ENCODE measurements around the gene CCR7. TPM values are rescaled to one million over a fixed set of nuclear protein-coding genes. Genes with fewer than 3 reads are reported as not detected.

CCR7 gene, protein sequence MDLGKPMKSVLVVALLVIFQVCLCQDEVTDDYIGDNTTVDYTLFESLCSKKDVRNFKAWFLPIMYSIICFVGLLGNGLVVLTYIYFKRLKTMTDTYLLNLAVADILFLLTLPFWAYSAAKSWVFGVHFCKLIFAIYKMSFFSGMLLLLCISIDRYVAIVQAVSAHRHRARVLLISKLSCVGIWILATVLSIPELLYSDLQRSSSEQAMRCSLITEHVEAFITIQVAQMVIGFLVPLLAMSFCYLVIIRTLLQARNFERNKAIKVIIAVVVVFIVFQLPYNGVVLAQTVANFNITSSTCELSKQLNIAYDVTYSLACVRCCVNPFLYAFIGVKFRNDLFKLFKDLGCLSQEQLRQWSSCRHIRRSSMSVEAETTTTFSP
- total RNA-seq (ENCODE audit: unreplicated experiment), result 0.51 TPM
- long read RNA-seq, result 0 reads

DNA sequence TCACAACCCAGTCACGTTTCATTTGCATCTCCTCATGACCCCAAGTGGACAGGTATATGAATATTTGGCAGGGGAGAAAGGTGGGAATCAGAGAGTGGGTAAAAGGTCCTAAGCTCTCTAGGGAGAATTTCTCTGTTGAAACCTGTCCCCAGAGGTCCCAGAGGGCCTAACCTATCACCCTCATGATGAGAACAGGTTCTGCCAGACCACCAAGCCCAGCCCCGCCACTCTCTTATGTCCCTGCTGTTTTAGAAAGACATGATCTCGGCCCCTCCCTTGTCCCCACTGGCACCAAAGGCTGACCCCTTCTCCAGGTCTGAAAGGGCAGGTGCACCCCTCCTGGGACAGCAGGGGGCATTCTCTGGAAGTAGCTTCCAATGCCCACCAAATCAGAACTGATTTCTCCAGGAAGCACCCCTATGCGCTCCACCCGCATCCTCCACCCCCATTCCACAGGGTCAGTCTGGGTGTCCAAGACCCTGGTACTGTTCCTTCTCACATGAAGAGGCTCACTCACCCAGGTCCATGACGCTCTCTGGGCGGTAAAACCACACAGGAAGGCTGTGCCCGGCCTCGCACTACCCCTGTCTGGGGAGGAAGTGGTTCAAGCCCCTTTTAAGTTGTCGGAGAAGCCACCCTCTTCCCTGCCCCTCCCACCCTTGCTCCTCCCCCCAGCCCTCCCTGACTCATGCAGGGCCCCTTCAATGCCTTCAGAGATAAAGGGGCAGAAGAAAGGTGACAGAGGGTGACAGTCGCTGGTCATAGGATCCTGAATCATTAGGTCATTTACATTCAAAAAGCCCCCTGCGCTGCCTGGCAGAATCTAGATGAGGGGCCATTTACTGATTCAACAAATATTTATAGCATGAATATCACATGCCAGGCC, at the start of gene CCR7:
TSS of gene CCR7 (minus strand) at position 590 of the 886 bp plus-strand sequence. CDS start at position 527, 63 bp downstream.
- Mint-ChIP-seq H3K27me3 (ENCODE audit: unreplicated experiment) (peaks cover 2% of the 10 kb centered on the region), H3K36me3 (ENCODE audit: low read depth, unreplicated experiment) (peaks cover 8% of the 10 kb centered on the region), H3K9me3 (ENCODE audit: unreplicated experiment) (no peaks in the 10 kb centered on the region), H3K4me3 (ENCODE audit: unreplicated experiment) (no peak within 1 kb of the TSS), H3K4me1 (ENCODE audit: unreplicated experiment) (peaks cover 18% of the 10 kb centered on the region), H3K27ac (ENCODE audit: unreplicated experiment) (no peak within 1 kb of the TSS)
- TF ChIP-seq, protein P1, sequence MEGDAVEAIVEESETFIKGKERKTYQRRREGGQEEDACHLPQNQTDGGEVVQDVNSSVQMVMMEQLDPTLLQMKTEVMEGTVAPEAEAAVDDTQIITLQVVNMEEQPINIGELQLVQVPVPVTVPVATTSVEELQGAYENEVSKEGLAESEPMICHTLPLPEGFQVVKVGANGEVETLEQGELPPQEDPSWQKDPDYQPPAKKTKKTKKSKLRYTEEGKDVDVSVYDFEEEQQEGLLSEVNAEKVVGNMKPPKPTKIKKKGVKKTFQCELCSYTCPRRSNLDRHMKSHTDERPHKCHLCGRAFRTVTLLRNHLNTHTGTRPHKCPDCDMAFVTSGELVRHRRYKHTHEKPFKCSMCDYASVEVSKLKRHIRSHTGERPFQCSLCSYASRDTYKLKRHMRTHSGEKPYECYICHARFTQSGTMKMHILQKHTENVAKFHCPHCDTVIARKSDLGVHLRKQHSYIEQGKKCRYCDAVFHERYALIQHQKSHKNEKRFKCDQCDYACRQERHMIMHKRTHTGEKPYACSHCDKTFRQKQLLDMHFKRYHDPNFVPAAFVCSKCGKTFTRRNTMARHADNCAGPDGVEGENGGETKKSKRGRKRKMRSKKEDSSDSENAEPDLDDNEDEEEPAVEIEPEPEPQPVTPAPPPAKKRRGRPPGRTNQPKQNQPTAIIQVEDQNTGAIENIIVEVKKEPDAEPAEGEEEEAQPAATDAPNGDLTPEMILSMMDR (IDR thresholded peaks at IDR 0.05; ENCODE audit: unreplicated experiment), result no peak
- no peak for DNase-seq (ENCODE audit: low spot score)

DNA sequence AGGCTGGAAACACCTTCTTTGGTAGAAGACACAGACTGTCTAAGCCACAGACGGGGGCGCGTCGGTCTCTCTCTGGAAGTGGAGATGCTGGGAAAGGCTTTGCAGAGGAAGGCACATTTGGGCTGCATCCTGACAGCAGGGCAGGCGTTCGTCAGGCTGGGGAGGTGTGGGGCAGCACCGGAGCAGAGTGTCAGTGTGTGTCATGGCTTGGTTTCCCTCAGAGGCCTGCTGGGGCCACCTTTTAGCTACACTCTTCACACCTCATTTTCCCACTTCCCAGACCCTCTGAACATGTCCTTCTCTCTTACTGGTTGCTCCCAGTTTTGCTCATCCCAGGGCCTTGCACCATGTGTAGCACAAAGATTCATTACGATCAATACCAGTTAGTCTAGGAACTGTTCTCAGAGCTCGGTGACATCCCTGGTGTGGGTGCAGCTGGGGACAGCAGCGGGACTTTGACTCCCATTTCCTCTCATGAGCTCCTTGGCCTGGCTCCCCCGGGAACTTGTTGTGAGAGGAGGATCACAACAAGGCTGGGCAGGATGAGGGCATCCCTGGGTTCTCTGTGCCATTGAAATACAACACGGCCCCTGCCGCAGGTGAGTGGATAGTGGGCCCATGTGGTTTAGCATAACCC, 49.3 kb upstream of the CCR7 start:
- no peak overlapping the region for H3K4me3 Mint-ChIP-seq (ENCODE audit: unreplicated experiment)
- TF ChIP-seq, protein P1 (IDR thresholded peaks at IDR 0.05; ENCODE audit: unreplicated experiment), result no peak
- H3K9me3 Mint-ChIP-seq (ENCODE audit: unreplicated experiment), result no peaks in the 10 kb centered on the region
- peaks cover 5% of the 10 kb centered on the region for H3K27me3 Mint-ChIP-seq (ENCODE audit: unreplicated experiment)
- no peaks in the 10 kb centered on the region for H3K36me3 Mint-ChIP-seq (ENCODE audit: low read depth, unreplicated experiment)
- no peak for DNase-seq (ENCODE audit: low spot score)
- peaks cover 10% of the 10 kb centered on the region for H3K4me1 Mint-ChIP-seq (ENCODE audit: unreplicated experiment)
- H3K27ac Mint-ChIP-seq (ENCODE audit: unreplicated experiment), result no peak overlapping the region

DNA sequence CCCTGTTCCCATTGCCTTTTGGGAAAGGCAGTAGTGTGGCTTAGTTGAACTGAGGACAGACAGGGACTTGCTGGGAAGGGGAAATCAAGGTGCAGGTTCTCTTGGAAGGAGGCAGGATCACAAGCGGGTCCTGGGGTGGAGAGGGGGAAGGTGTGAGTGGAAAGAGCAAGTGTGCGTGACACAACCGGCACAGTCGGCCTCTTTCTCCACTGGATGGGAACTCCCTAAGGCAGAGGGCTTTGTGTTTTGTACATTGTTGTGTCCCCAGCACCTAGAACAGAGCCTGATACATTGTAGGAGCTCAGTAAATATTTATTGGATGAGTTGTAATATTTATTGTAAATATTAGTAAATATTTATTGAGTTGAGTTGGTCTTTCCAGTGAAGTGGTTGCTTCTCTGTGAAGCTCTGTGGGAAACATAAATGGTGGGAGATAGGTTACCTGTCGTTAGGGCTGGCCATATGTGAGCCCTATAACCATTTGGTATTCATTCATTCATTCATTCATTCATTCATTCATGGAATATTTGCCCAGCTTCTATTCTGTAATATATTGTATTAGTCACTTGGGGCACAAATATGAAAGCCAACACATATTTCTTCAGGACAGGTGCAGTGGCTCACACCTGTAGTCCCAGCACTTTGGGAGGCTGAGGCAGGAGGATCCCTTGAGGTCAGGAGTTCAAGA, 48.3 kb upstream of the CCR7 start:
- H3K27me3 Mint-ChIP-seq (ENCODE audit: unreplicated experiment), result peaks cover 3% of the 10 kb centered on the region
- TF ChIP-seq, protein P1 (IDR thresholded peaks at IDR 0.05; ENCODE audit: unreplicated experiment), result no peak

DNA sequence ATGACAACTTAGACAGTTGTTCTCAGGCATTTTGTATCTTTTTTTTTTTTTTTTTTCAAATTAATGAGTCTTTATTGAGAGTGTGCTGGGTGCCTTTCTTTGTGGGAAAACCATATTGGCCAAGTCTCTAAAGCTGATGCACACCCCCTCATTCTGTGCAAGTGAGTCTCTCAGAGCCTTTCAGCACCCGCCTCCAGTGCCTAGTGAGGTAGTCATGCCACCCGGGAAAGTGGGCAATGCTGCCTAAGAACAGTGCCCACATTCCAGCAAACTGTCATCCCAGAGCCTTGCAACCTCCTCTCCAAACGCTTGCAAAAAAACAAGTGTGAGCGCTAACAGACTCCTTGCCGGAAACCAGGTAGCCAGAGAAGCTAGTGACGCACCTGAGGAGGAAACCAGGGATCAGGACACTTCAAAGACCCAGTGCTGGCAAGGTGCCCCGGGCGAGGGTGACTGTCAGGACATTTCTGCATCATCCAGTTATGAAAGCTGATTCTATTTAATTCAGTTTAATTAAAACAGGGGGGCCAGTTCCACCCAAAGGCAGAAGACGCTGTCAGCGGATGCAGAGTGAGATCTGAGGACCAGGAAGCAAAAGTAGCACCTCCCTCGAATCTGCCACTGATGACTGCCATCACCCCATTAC, 47.5 kb upstream of the CCR7 start:
- Mint-ChIP-seq H3K9me3 (ENCODE audit: unreplicated experiment) (no peaks in the 10 kb centered on the region), H3K4me1 (ENCODE audit: unreplicated experiment) (peaks cover 10% of the 10 kb centered on the region), H3K27me3 (ENCODE audit: unreplicated experiment) (peaks cover 3% of the 10 kb centered on the region), H3K36me3 (ENCODE audit: low read depth, unreplicated experiment) (no peaks in the 10 kb centered on the region), H3K27ac (ENCODE audit: unreplicated experiment) (no peak overlapping the region), H3K4me3 (ENCODE audit: unreplicated experiment) (no peak overlapping the region)
- TF ChIP-seq, protein P1 (IDR thresholded peaks at IDR 0.05; ENCODE audit: unreplicated experiment), result no peak
- no peak for DNase-seq (ENCODE audit: low spot score)

More for the DNA sequence above, 48.3 kb upstream of the CCR7 start:
- H3K27ac Mint-ChIP-seq (ENCODE audit: unreplicated experiment), result no peak overlapping the region
- H3K36me3 Mint-ChIP-seq (ENCODE audit: low read depth, unreplicated experiment), result no peaks in the 10 kb centered on the region
- H3K9me3 Mint-ChIP-seq (ENCODE audit: unreplicated experiment), result no peaks in the 10 kb centered on the region
- peaks cover 10% of the 10 kb centered on the region for H3K4me1 Mint-ChIP-seq (ENCODE audit: unreplicated experiment)
- no peak for DNase-seq (ENCODE audit: low spot score)
- H3K4me3 Mint-ChIP-seq (ENCODE audit: unreplicated experiment), result no peak overlapping the region
